Neural progenitor cell (in vitro differentiated cells): ENCODE data around the gene ZFP1.

Experiments used
- CTCF ChIP-seq: fragments of 200-600 bp; sonication (generic); IDR thresholded peaks from 2 replicates; pipeline ENCODE4 v1.5.1; 2017; ENCODE audit warnings: antibody characterized with exemption, mild to moderate bottlenecking
- EZH2 ChIP-seq: fragments of 200-600 bp; sonication (generic); IDR thresholded peaks from 2 replicates; pipeline ENCODE4 v1.6.1; 2017; ENCODE audit warnings: antibody characterized with exemption, mild to moderate bottlenecking, moderate library complexity

DNA sequence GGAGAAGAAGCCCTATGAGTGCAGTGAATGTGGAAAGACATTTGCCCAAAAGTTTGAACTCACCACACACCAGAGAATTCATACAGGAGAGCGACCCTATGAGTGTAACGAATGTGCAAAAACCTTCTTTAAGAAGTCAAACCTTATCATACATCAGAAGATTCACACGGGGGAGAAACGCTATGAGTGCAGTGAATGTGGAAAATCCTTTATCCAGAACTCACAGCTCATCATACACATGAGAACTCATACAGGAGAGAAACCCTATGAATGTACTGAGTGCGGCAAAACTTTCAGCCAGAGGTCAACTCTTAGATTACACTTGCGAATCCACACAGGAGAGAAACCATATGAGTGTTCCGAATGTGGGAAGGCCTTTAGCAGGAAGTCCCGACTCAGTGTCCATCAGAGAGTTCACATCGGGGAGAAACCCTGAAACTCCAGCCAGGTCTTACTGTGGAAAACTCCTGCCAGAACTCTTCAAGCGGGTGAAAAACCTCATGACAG, 21.6 kb downstream of the ZFP1 start:
- no peak for TF ChIP-seq CTCF
- TF ChIP-seq EZH2 = no peak
